Lower leg skin (tissue), 3 donors: ENCODE data around the gene DNPH1.

Source experiments
- CTCF ChIP-seq, 3 donors: fragments of 450-650 bp; IDR thresholded peaks; one replicate each; pipeline ENCODE4 v1.5.1; 2016; ENCODE audit warnings: antibody characterized with exemption in 3 of 3, mild to moderate bottlenecking in 3 of 3, moderate library complexity in 2 of 3
- POLR2A ChIP-seq, 2 donors: fragments of 450-650 bp; IDR thresholded peaks; one replicate each; pipeline ENCODE4 v1.6.1; 2016 to 2017; ENCODE audit warnings: antibody characterized with exemption in 2 of 2, mild to moderate bottlenecking in 1 of 2, moderate library complexity in 1 of 2

GRCh38 chr6:43217351-43217750 is 11.9 kb downstream of the DNPH1 start:
- TF ChIP-seq CTCF (IDR thresholded peaks at IDR 0.05) (no peak), POLR2A (IDR thresholded peaks at IDR 0.05) (no peak)
